GM12878 (cell line): Measurements from ENCODE around the gene FBXW12. TPM values are rescaled to one million over a fixed set of nuclear protein-coding genes. Genes with fewer than 3 reads are reported as not detected.

Experiments used
- ATAC-seq: fragments of 200-7000 bp; cut with Tn5 transposase; 3 replicates; pipeline ENCODE4 v1.9.1; 2020; ENCODE audit warnings: mild to moderate bottlenecking, moderate library complexity
- BruUV-seq: library from RNA; stranded (reverse); fragments of 400-500 nt; replicated peaks from 2 replicates; lab custom pipeline; 2021; lab: Mats Ljungman, UMichigan
- CTCF ChIA-PET: fragments of 300-600 bp; sonication (Branson Sonifier 250); formaldehyde crosslinking; extraction: SDS; loops from one replicate; lab custom pipeline; 2021; ENCODE audit warnings: inconsistent platforms; lab: Yijun Ruan, JAX
- POLR2A ChIA-PET: fragments of 350-600 bp; formaldehyde crosslinking; extraction: SDS; loops from one replicate; lab custom pipeline; 2021; ENCODE audit warnings: inconsistent platforms; lab: Charles Lee
- RAD21 ChIA-PET: fragments of 300-600 bp; sonication (Branson Sonifier 250); formaldehyde crosslinking; loops from one replicate; lab custom pipeline; 2023; ENCODE audit warnings: antibody characterized with exemption; ENCODE audit not compliant: unreplicated experiment; lab: Charles Lee
- SMC1A ChIA-PET: fragments of 300-600 bp; sonication (Branson Sonifier 250); formaldehyde crosslinking; loops from one replicate; lab custom pipeline; 2023; ENCODE audit not compliant: unreplicated experiment, uncharacterized antibody; lab: Charles Lee
- DNase-seq: peaks from one replicate; pipeline ENCODE4 v3.0.0-alpha.2; 2011; ENCODE audit warnings: low read depth, low spot score
- FAIRE-seq: peaks from 3 replicates; lab custom pipeline; 2011; peaks lifted over from hg19 to GRCh38; lab: Jason Lieb, UNC
- H2AFZ ChIP-seq: 2 replicates; pipeline ENCODE4 v1.6.0; 2011; ENCODE audit warnings: low read depth, low read length, control low read depth; ENCODE audit not compliant: control insufficient read depth
- H3K27ac ChIP-seq: 2 replicates; pipeline ENCODE4 v1.5.1; 2011; ENCODE audit warnings: control low read depth; ENCODE audit not compliant: control insufficient read depth, insufficient read depth
- H3K27me3 ChIP-seq, 2 experiments: replicated peaks in 1 of 2; 2 replicates each; pipeline versions ENCODE4 v1.6.0 to v1.6.1; 2011; ENCODE audit warnings: low read length in 1 of 2; ENCODE audit not compliant: control insufficient read depth in 2 of 2, insufficient read depth in 2 of 2
- H3K36me3 ChIP-seq, 2 experiments: 2 replicates each; pipeline ENCODE4 v1.5.1; 2011; ENCODE audit warnings: low read length in 1 of 2; ENCODE audit not compliant: control insufficient read depth in 2 of 2, insufficient read depth in 2 of 2
- H3K4me1 ChIP-seq: 2 replicates; pipeline ENCODE4 v1.6.1; 2011; ENCODE audit warnings: mild to moderate bottlenecking, low read length, moderate library complexity, mixed read lengths; ENCODE audit not compliant: control insufficient read depth, insufficient read depth
- H3K4me2 ChIP-seq: 2 replicates; pipeline ENCODE4 v1.6.0; 2011; ENCODE audit warnings: control low read depth; ENCODE audit not compliant: control insufficient read depth, insufficient read depth
- H3K4me3 ChIP-seq: fragments of 200-600 bp; sonication (generic); 2 replicates; pipeline ENCODE4 v1.5.1; 2016
- H3K79me2 ChIP-seq: 2 replicates; pipeline ENCODE4 v1.6.0; 2011; ENCODE audit warnings: low read length; ENCODE audit not compliant: control insufficient read depth, insufficient read depth
- H3K9ac ChIP-seq: 2 replicates; pipeline ENCODE4 v1.8.0; 2011; ENCODE audit warnings: low read length, control low read depth, mixed read lengths; ENCODE audit not compliant: control insufficient read depth, insufficient read depth
- H3K9me3 ChIP-seq: replicated peaks from 3 replicates; pipeline ENCODE4 v1.5.1; 2011; ENCODE audit warnings: mild to moderate bottlenecking, low read length; ENCODE audit not compliant: control insufficient read depth, insufficient read depth
- H4K20me1 ChIP-seq: 2 replicates; pipeline ENCODE4 v1.6.0; 2011; ENCODE audit not compliant: control insufficient read depth, insufficient read depth
- ASH2L ChIP-seq: fragments of 300-600, 200-600 bp; sonication (generic); IDR thresholded peaks from 2 replicates; pipeline ENCODE4 v1.6.1; 2017; ENCODE audit warnings: low read depth, mild to moderate bottlenecking, borderline replicate concordance
- CREB1 ChIP-seq: IDR thresholded peaks from 2 replicates; pipeline ENCODE4 v1.6.1; 2012; ENCODE audit warnings: low read depth, mild to moderate bottlenecking, inconsistent platforms
- FOXK2 ChIP-seq: fragments of 450-650 bp; IDR thresholded peaks from 2 replicates; pipeline ENCODE4 v1.6.1; 2017; ENCODE audit warnings: mild to moderate bottlenecking, moderate library complexity
- LARP7 ChIP-seq: fragments of 450-650 bp; IDR thresholded peaks from 2 replicates; pipeline ENCODE4 v1.6.1; 2017; ENCODE audit warnings: mild to moderate bottlenecking
- NFXL1 ChIP-seq: fragments of 450-650 bp; IDR thresholded peaks from 2 replicates; pipeline ENCODE4 v1.6.1; 2017; ENCODE audit warnings: antibody characterized with exemption, mild to moderate bottlenecking, borderline replicate concordance
- YBX1 ChIP-seq: fragments of 450-650 bp; IDR thresholded peaks from 2 replicates; pipeline ENCODE4 v1.6.1; 2016; ENCODE audit warnings: antibody characterized with exemption
- ZNF217 ChIP-seq: fragments of 450-650 bp; IDR thresholded peaks from 2 replicates; pipeline ENCODE4 v1.6.1; 2017; ENCODE audit warnings: antibody characterized with exemption, mild to moderate bottlenecking
- WGBS: methylation state at CpG from one replicate; pipeline ENCODE4 v1.1.6; 2016; ENCODE audit warnings: low lambda C conversion rate; ENCODE audit not compliant: insufficient replicate concordance, insufficient coverage; ENCODE audit errors: missing lambda C conversion rate; 5-methylcytosine and 5-hydroxymethylcytosine counted together
- in situ Hi-C: fragments of 300-500 bp; cut with MboI; formaldehyde crosslinking; loops from 9 replicates; pipeline ENCODE4 v1.14.3; 2018; ENCODE audit warnings: mixed read lengths
- intact Hi-C: fragments of 100-400 bp; cut with micrococcal nuclease; formaldehyde crosslinking; loops from one replicate; pipeline ENCODE4 v1.14.2; 2022; ENCODE audit not compliant: unreplicated experiment
- polyA plus RNA-seq, 11 experiments: library from polyadenylated mRNA; depleted of rRNA in 4 of 11; unstranded in 6 of 11; stranded (reverse) in 5 of 11; fragments of >200 nt; fragmentation: Nextera tagmentation in 4 of 11; fragmentation: Illumina TruSeq in 1 of 11; extraction: Ambion mirVana in 4 of 11; extraction: Trizol in 1 of 11; gene quantifications; 1 replicate in 1 of 11; 2 replicates in 10 of 11; pipeline versions ENCODE4 v1.2.1 to v1.2.3, GENCODE V29; 2011 to 2016; ENCODE audit warnings: inconsistent platforms in 2 of 11, missing spikeins in 2 of 11, low read depth in 1 of 11
- total RNA-seq, 4 experiments: library from RNA; depleted of rRNA in 3 of 4; stranded (reverse); fragments of >200 nt in 3 of 4; fragmentation: Illumina TruSeq in 1 of 4; extraction: Trizol in 1 of 4; gene quantifications; 2 replicates each; pipeline versions ENCODE4 v1.2.1 to v1.2.3, GENCODE V29; 2013 to 2021
- TF ChIP-seq, protein P1 (sequence below): fragments of 150-350 bp; IDR thresholded peaks from 2 replicates; pipeline ENCODE4 v1.6.1; 2016; ENCODE audit warnings: low read depth, low read length

The FBXW12 gene
- total and polyA plus RNA-seq, 10 of the 15 experiments (the other 5 are each of a cell fraction or from before 2014, with no cell fraction given) = 0.04 to 0.18 (median 0.12) TPM; not detected in 4

DNA sequence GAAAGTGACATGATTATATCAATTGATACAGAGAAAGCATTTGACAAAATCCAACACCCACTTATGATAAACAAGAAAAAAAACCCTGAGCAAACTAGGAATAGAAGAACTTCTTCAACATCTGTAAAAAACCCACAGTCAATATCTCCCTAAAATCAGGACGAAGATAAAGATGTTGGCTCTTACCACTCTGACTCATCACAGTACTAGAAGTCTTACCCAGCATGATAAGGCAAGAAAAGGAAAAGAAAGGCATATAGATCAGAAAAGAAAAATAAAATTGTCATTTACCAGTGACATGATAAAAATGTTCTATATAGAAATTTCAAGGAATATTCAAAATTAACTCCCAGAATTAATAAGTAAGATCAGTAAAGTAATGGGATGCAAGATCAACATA lies 7.2 kb upstream of the FBXW12 start:
- RAD21 ChIA-PET = no interaction called here
- in situ Hi-C loops = no loop called here
- intact Hi-C loops = no loop called here
- no peaks in the 10 kb centered on the region; a peak in 1 of 4 replicates for H3K27me3 ChIP-seq
- SMC1A ChIA-PET = no interaction called here
- TF ChIP-seq ZNF217 (no peak), FOXK2 (no peak), CREB1 (no peak), LARP7 (no peak), NFXL1 (no peak), ASH2L (no peak), YBX1 (no peak)
- TF ChIP-seq, protein P1, sequence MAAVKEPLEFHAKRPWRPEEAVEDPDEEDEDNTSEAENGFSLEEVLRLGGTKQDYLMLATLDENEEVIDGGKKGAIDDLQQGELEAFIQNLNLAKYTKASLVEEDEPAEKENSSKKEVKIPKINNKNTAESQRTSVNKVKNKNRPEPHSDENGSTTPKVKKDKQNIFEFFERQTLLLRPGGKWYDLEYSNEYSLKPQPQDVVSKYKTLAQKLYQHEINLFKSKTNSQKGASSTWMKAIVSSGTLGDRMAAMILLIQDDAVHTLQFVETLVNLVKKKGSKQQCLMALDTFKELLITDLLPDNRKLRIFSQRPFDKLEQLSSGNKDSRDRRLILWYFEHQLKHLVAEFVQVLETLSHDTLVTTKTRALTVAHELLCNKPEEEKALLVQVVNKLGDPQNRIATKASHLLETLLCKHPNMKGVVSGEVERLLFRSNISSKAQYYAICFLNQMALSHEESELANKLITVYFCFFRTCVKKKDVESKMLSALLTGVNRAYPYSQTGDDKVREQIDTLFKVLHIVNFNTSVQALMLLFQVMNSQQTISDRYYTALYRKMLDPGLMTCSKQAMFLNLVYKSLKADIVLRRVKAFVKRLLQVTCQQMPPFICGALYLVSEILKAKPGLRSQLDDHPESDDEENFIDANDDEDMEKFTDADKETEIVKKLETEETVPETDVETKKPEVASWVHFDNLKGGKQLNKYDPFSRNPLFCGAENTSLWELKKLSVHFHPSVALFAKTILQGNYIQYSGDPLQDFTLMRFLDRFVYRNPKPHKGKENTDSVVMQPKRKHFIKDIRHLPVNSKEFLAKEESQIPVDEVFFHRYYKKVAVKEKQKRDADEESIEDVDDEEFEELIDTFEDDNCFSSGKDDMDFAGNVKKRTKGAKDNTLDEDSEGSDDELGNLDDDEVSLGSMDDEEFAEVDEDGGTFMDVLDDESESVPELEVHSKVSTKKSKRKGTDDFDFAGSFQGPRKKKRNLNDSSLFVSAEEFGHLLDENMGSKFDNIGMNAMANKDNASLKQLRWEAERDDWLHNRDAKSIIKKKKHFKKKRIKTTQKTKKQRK = no peak
- H3K27ac ChIP-seq = no peak overlapping the region
- no peaks in the 10 kb centered on the region for H4K20me1 ChIP-seq
- no peaks in the 10 kb centered on the region for H3K4me1 ChIP-seq
- DNase-seq (no peak), ATAC-seq (no peak), FAIRE-seq (no peak)
- no peak overlapping the region for H3K4me2 ChIP-seq
- H3K36me3 ChIP-seq = no peaks in the 10 kb centered on the region
- CTCF ChIA-PET = no interaction called here
- H3K79me2 ChIP-seq = no peaks in the 10 kb centered on the region
- no TSS peak for BruUV-seq
- H3K4me3 ChIP-seq = no peak overlapping the region
- no peak overlapping the region for H3K9ac ChIP-seq
- no peaks in the 10 kb centered on the region; the same call in 2 of the 3 replicates for H3K9me3 ChIP-seq
- POLR2A ChIA-PET = no interaction called here
- no peak overlapping the region for H2AFZ ChIP-seq
- 0% methylated on average over 1 of the region's 1 CpG for WGBS
